ENCODE results near the gene HOGA1.
"Not testable (repeated sequence)": the region's sequence is repeated elsewhere in the genome, so short reads cannot be mapped to it uniquely, and the experiment has no call there.

The HOGA1 gene

GRCh38 chr10:97643441-97643985 lies 59.3 kb downstream of the HOGA1 start:
- POLR2A ChIA-PET (ENCODE audit: low non-redundant PET) = no interaction called here

GRCh38 chr10:97644936-97645335 lies 60.7 kb downstream of the HOGA1 start:
- no peak for TF ChIP-seq CTCF (conservative IDR thresholded peaks at IDR 0.05; ENCODE audit: low read depth)
- peak overlapping the region; percentile 19; the same call in 1 of the 2 replicates for H3K27ac ChIP-seq
- CTCF ChIA-PET = interaction anchor here (0.7 kb wide), 1 partner anchor 9 kb away, joined by 3 read pairs; no protein-coding TSS in a partner anchor
- DNase-seq (ENCODE audit: low spot score) = no peak
- POLR2A ChIA-PET (ENCODE audit: low non-redundant PET) = interaction anchor here (0.7 kb wide), 1 partner anchor 178 kb away, joined by 7 read pairs; no protein-coding TSS in a partner anchor

More at GRCh38 chr10:97643441-97643985, 59.3 kb downstream of the HOGA1 start:
- CTCF ChIA-PET = no interaction called here
- no peak for DNase-seq (ENCODE audit: low spot score)
- TF ChIP-seq CTCF (conservative IDR thresholded peaks at IDR 0.05; ENCODE audit: low read depth) = no peak
- no peak overlapping the region for H3K27ac ChIP-seq

- no peak for TF ChIP-seq CTCF (conservative IDR thresholded peaks at IDR 0.05; ENCODE audit: low read depth)
- CTCF ChIA-PET = no interaction called here
- POLR2A ChIA-PET (ENCODE audit: low non-redundant PET) = interaction anchor here (0.6 kb wide), 1 partner anchor 313 kb away, joined by 6 read pairs; no protein-coding TSS in a partner anchor
- peak; percentile 61 for DNase-seq (ENCODE audit: low spot score)
- peak overlapping the region; percentile 91 for H3K27ac ChIP-seq
Measured at GRCh38 chr10:97647556-97647955, 63.4 kb downstream of the HOGA1 start.

- TF ChIP-seq CTCF (conservative IDR thresholded peaks at IDR 0.05; ENCODE audit: low read depth) = no peak
- DNase-seq (ENCODE audit: low spot score) = peak; percentile 89
- H3K27ac ChIP-seq = peak overlapping the region; percentile 91
- POLR2A ChIA-PET (ENCODE audit: low non-redundant PET) = no interaction called here
- CTCF ChIA-PET = no interaction called here
Measured at GRCh38 chr10:97648562-97649404, 64.6 kb downstream of the HOGA1 start.

GRCh38 chr10:97649405-97649750 lies 65.2 kb downstream of the HOGA1 start:
- CTCF ChIA-PET; POLR2A ChIA-PET (ENCODE audit: low non-redundant PET); DNase-seq (ENCODE audit: low spot score): not testable (repeated sequence)
- H3K27ac ChIP-seq = peak overlapping the region; percentile 91

- H3K27ac ChIP-seq = peak overlapping the region; percentile 91
- CTCF ChIA-PET = no interaction called here
- DNase-seq (ENCODE audit: low spot score) = no peak
- POLR2A ChIA-PET (ENCODE audit: low non-redundant PET) = no interaction called here
- no peak for TF ChIP-seq CTCF (conservative IDR thresholded peaks at IDR 0.05; ENCODE audit: low read depth)
Measured at GRCh38 chr10:97650726-97651125, 66.5 kb downstream of the HOGA1 start.

- TF ChIP-seq CTCF (conservative IDR thresholded peaks at IDR 0.05; ENCODE audit: low read depth) = no peak
- CTCF ChIA-PET = no interaction called here
- DNase-seq (ENCODE audit: low spot score) = peak; percentile 99
- POLR2A ChIA-PET (ENCODE audit: low non-redundant PET) = interaction anchor here (0.6 kb wide), 1 partner anchor 11 kb away, joined by 3 read pairs; no protein-coding TSS in a partner anchor
- H3K27ac ChIP-seq = peak overlapping the region; percentile 86
Measured at GRCh38 chr10:97651773-97652172, 67.6 kb downstream of the HOGA1 start.

All from RWPE1 (cell line).